Glomerular visceral epithelial cell (primary cell): ENCODE measurements around the gene MIR17HG.
A peak's percentile ranks its signal among the peaks of the same experiment; 100 is the strongest.
"Not testable (repeated sequence)": the region's sequence is repeated elsewhere in the genome, so short reads cannot be mapped to it uniquely, and the experiment has no call there.

Experiments used
- DNase-seq: peaks from one replicate; pipeline ENCODE4 v3.0.0-alpha.2; 2016; ENCODE audit errors: extremely low spot score

Gene MIR17HG

GRCh38 chr13:91347996-91348905, 764 bp downstream of the MIR17HG start:
- peak; percentile 35 for DNase-seq

- peak; percentile 88 for DNase-seq
These were observed 1.5 kb downstream of the MIR17HG start for GRCh38 chr13:91348906-91349435.

- no peak for DNase-seq
These were observed 2.8 kb downstream of the MIR17HG start for GRCh38 chr13:91349992-91350911.

- no peak for DNase-seq
These were observed 3.6 kb downstream of the MIR17HG start for GRCh38 chr13:91351123-91351522.

- DNase-seq, result no peak
These were observed 4.5 kb downstream of the MIR17HG start for GRCh38 chr13:91351980-91352379.

- not testable (repeated sequence) for DNase-seq
These were observed 5.4 kb downstream of the MIR17HG start for GRCh38 chr13:91352891-91353290.

GRCh38 chr13:91353494-91353893, 6.0 kb downstream of the MIR17HG start:
- DNase-seq, result no peak

- DNase-seq, result no peak
These were observed 7.8 kb downstream of the MIR17HG start for GRCh38 chr13:91355099-91355825.

- no peak for DNase-seq
These were observed 8.6 kb downstream of the MIR17HG start for GRCh38 chr13:91355826-91356710.

GRCh38 chr13:91356919-91357612, 9.6 kb downstream of the MIR17HG start:
- DNase-seq, result no peak

- DNase-seq, result no peak
These were observed 10.3 kb downstream of the MIR17HG start for GRCh38 chr13:91357613-91358386.

GRCh38 chr13:91358387-91358782, 10.9 kb downstream of the MIR17HG start:
- DNase-seq, result no peak

- DNase-seq, result no peak
These were observed 11.6 kb downstream of the MIR17HG start for GRCh38 chr13:91359111-91359510.

- DNase-seq, result no peak
These were observed 12.1 kb downstream of the MIR17HG start for GRCh38 chr13:91359631-91360030.

- DNase-seq, result no peak
These were observed 12.8 kb downstream of the MIR17HG start for GRCh38 chr13:91360246-91360751.

- DNase-seq, result no peak
These were observed 14.3 kb downstream of the MIR17HG start for GRCh38 chr13:91361755-91362271.

GRCh38 chr13:91362908-91363307, 15.4 kb downstream of the MIR17HG start:
- no peak for DNase-seq

- DNase-seq, result no peak
These were observed 20.6 kb downstream of the MIR17HG start for GRCh38 chr13:91368101-91368500.
